Esophagus muscularis mucosa (tissue), 4 donors: ENCODE measurements around the gene PTGIS. TPM values are rescaled to one million over a fixed set of nuclear protein-coding genes. Genes with fewer than 3 reads are reported as not detected.

ENCODE experiments used
- DNase-seq: peaks from one replicate; pipeline ENCODE4 v3.0.0-alpha.2; 2017; ENCODE audit errors: extremely low spot score
- H3K27ac ChIP-seq, 4 donors: fragments of 200-600 bp; sonication (generic); replicated peaks in 1 of 4; 1 replicate in 3 of 4; 2 replicates in 1 of 4; pipeline ENCODE4 v1.5.1; 2016 to 2019; ENCODE audit warnings: mild to moderate bottlenecking in 1 of 4
- H3K27me3 ChIP-seq, 4 donors: fragments of 200-600 bp; sonication (generic); one replicate each; pipeline versions ENCODE4 v1.5.1 to v1.6.0; 2016 to 2019
- H3K36me3 ChIP-seq, 4 donors: fragments of 200-600 bp; sonication (generic); one replicate each; pipeline ENCODE4 v1.5.1; 2016 to 2019
- H3K4me1 ChIP-seq, 4 donors: fragments of 200-600 bp; sonication (generic); one replicate each; pipeline ENCODE4 v1.5.1; 2016 to 2019
- H3K4me3 ChIP-seq, 4 donors: fragments of 200-600 bp; sonication (generic); 1 replicate in 2 of 4; 2 replicates in 2 of 4; pipeline ENCODE4 v1.5.1; 2016 to 2019; ENCODE audit warnings: mild to moderate bottlenecking in 4 of 4, moderate library complexity in 1 of 4
- H3K9me3 ChIP-seq, 4 donors: fragments of 200-600 bp; sonication (generic); 1 replicate in 3 of 4; 2 replicates in 1 of 4; pipeline ENCODE4 v1.5.1; 2016 to 2019
- CTCF ChIP-seq, 3 experiments: fragments of 200-600 bp in 2 of 3; fragments of 450-650 bp in 1 of 3; sonication (generic) in 2 of 3; IDR thresholded peaks; one replicate each; pipeline ENCODE4 v1.5.1; 2017 to 2019; ENCODE audit warnings: antibody characterized with exemption in 3 of 3, mild to moderate bottlenecking in 2 of 3, moderate library complexity in 1 of 3
- EP300 ChIP-seq: sonication (generic); formaldehyde crosslinking; IDR thresholded peaks from one replicate; pipeline ENCODE4 v1.6.1; 2017; ENCODE audit warnings: antibody characterized with exemption
- POLR2A ChIP-seq: fragments of 450-650 bp; IDR thresholded peaks from one replicate; pipeline ENCODE4 v1.6.1; 2017; ENCODE audit warnings: antibody characterized with exemption, moderate library complexity, mild to moderate bottlenecking, low read depth
- POLR2AphosphoS5 ChIP-seq, 2 donors: sonication (generic); formaldehyde crosslinking; IDR thresholded peaks; one replicate each; pipeline ENCODE4 v1.6.1; 2017; ENCODE audit warnings: antibody characterized with exemption in 2 of 2
- WGBS: methylation state at CpG from one replicate; pipeline ENCODE4 v1.1.5; 2018; 5-methylcytosine and 5-hydroxymethylcytosine counted together
- intact Hi-C: fragments of 100-400 bp; cut with DNase I; formaldehyde crosslinking; loops from one replicate; pipeline ENCODE4 v1.15.1; 2023
- total RNA-seq, 4 donors: library from RNA; depleted of rRNA; stranded (reverse); fragments of >200 nt; gene quantifications; one replicate each; pipeline versions ENCODE4 v1.1.0 to v1.2.1, GENCODE V29; 2016

The PTGIS gene
- total RNA-seq, 4 donors from 2014 or later: 107 to 217 (median 130) TPM

GRCh38 chr20:49481116-49481515 is 86.8 kb downstream of the PTGIS start:
- Histone ChIP-seq H3K4me3 (peak overlapping the region; percentile 71 to 77 (median 73)), H3K9me3 (no peaks in the 10 kb centered on the region), H3K27me3 (peaks cover 0 to 18% (median 0%) of the 10 kb centered on the region in 4 donors), H3K4me1 (peaks cover 12 to 87% (median 77%) of the 10 kb centered on the region in 4 donors), H3K27ac (peak overlapping the region; percentile 85 to 92 (median 88)), H3K36me3 (peaks cover 0 to 15% (median 2%) of the 10 kb centered on the region in 4 donors)
- 82% methylated on average over 3 of the region's 3 CpGs for WGBS
- TF ChIP-seq POLR2A (no peak), POLR2AphosphoS5 (IDR thresholded peaks at IDR 0.05) (no peak), EP300 (no peak), CTCF (IDR thresholded peaks at IDR 0.05) (no peak)
- no peak for DNase-seq
- intact Hi-C loops: loop anchor here (5.0 kb wide), 1 partner anchor 34 kb away; no protein-coding TSS in a partner anchor

- Histone ChIP-seq H3K4me3 (peak overlapping the region; percentile 71 to 77 (median 73)), H3K27ac (peak overlapping the region; percentile 85 to 92 (median 88)), H3K27me3 (peaks cover 0 to 18% (median 0%) of the 10 kb centered on the region in 4 donors), H3K4me1 (peaks cover 12 to 96% (median 85%) of the 10 kb centered on the region in 4 donors), H3K36me3 (peaks cover 0 to 23% (median 2%) of the 10 kb centered on the region in 4 donors), H3K9me3 (no peaks in the 10 kb centered on the region)
- 54% methylated on average over 3 of the region's 3 CpGs for WGBS
- DNase-seq: no peak
- intact Hi-C loops: loop anchor here (5.0 kb wide), 1 partner anchor 33 kb away; no protein-coding TSS in a partner anchor
- no peak for TF ChIP-seq CTCF (IDR thresholded peaks at IDR 0.05)
- peak; percentile 10 to 19 for TF ChIP-seq POLR2AphosphoS5 (IDR thresholded peaks at IDR 0.05)
- no peak for TF ChIP-seq POLR2A
Observed at GRCh38 chr20:49480236-49480635, 87.7 kb downstream of the PTGIS start.

- peak overlapping the region; percentile 85 to 92 (median 88) for H3K27ac ChIP-seq
- peaks cover 12 to 98% (median 88%) of the 10 kb centered on the region in 4 donors for H3K4me1 ChIP-seq
- WGBS: 55% methylated on average over 6 of the region's 6 CpGs
- H3K4me3 ChIP-seq: peak overlapping the region; percentile 71 to 77 (median 73)
- peaks cover 0 to 27% (median 2%) of the 10 kb centered on the region in 4 donors for H3K36me3 ChIP-seq
- intact Hi-C loops: loop anchor here (5.0 kb wide), 1 partner anchor 32 kb away; no protein-coding TSS in a partner anchor
- H3K27me3 ChIP-seq: peaks cover 0 to 18% (median 0%) of the 10 kb centered on the region in 4 donors
- DNase-seq: no peak
- TF ChIP-seq EP300: no peak
- TF ChIP-seq POLR2AphosphoS5 (IDR thresholded peaks at IDR 0.05): peak in 1 of 2 donors; percentile 26
- no peaks in the 10 kb centered on the region for H3K9me3 ChIP-seq
Observed at GRCh38 chr20:49479785-49480184, 88.2 kb downstream of the PTGIS start.

- whole genome bisulfite sequencing: 76% methylated on average over 5 of the region's 5 CpGs
- Histone ChIP-seq H3K9me3 (no peaks in the 10 kb centered on the region), H3K27ac (peak overlapping the region; percentile 85 to 92 (median 88)), H3K4me3 (peak overlapping the region in 3 of 4 donors; percentile 71 to 77 (median 72)), H3K36me3 (peaks cover 0 to 28% (median 2%) of the 10 kb centered on the region in 4 donors), H3K27me3 (peaks cover 0 to 15% (median 0%) of the 10 kb centered on the region in 4 donors), H3K4me1 (peaks cover 6 to 98% (median 88%) of the 10 kb centered on the region in 4 donors)
- DNase-seq: no peak
- intact Hi-C loops: no loop called here
- TF ChIP-seq POLR2A (no peak), EP300 (no peak), CTCF (IDR thresholded peaks at IDR 0.05) (no peak), POLR2AphosphoS5 (IDR thresholded peaks at IDR 0.05) (no peak)
Observed at GRCh38 chr20:49478754-49479689, 88.9 kb downstream of the PTGIS start.

GRCh38 chr20:49478266-49478665 is 89.7 kb downstream of the PTGIS start:
- H3K4me3 ChIP-seq: peak overlapping the region in 1 of 4 donors; percentile 72
- no peak for DNase-seq
- H3K27ac ChIP-seq: peak overlapping the region; percentile 55 to 92 (median 88)
- intact Hi-C loops: no loop called here
- peaks cover 0 to 34% (median 2%) of the 10 kb centered on the region in 4 donors for H3K36me3 ChIP-seq
- no peak for TF ChIP-seq POLR2A
- TF ChIP-seq EP300: no peak
- no peak for TF ChIP-seq CTCF (IDR thresholded peaks at IDR 0.05)
- TF ChIP-seq POLR2AphosphoS5 (IDR thresholded peaks at IDR 0.05): no peak
- peaks cover 0 to 10% (median 0%) of the 10 kb centered on the region in 4 donors for H3K27me3 ChIP-seq
- no peaks in the 10 kb centered on the region for H3K9me3 ChIP-seq
- WGBS: 40% methylated on average over 7 of the region's 7 CpGs
- H3K4me1 ChIP-seq: peaks cover 3 to 100% (median 90%) of the 10 kb centered on the region in 4 donors
